WTC11 (cell line): ENCODE results near the gene TSEN54. TPM values are rescaled to one million over a fixed set of nuclear protein-coding genes. Genes with fewer than 3 reads are reported as not detected.

ENCODE experiments used
- E2F4 ChIP-seq: sonication (generic); formaldehyde crosslinking; IDR thresholded peaks from 2 replicates; pipeline ENCODE4 v1.8.1; 2022; ENCODE audit warnings: low read depth, mild to moderate bottlenecking, moderate library complexity, missing genetic modification reagents, borderline replicate concordance
- EMX1 ChIP-seq: fragments of 250-450 bp; sonication (Bioruptor Pico); IDR thresholded peaks from 2 replicates; pipeline ENCODE4 v1.8.0; 2021; ENCODE audit warnings: mild to moderate bottlenecking
- ESRRA ChIP-seq: sonication (generic); formaldehyde crosslinking; IDR thresholded peaks from 2 replicates; pipeline ENCODE4 v1.8.1; 2022; ENCODE audit warnings: mild to moderate bottlenecking, missing genetic modification reagents, borderline replicate concordance
- ETV6 ChIP-seq: sonication (generic); formaldehyde crosslinking; IDR thresholded peaks from 2 replicates; pipeline ENCODE4 v1.8.1; 2022; ENCODE audit warnings: mild to moderate bottlenecking, missing genetic modification reagents
- FOXJ3 ChIP-seq: sonication (generic); formaldehyde crosslinking; IDR thresholded peaks from 2 replicates; pipeline ENCODE4 v1.9.0; 2021; ENCODE audit warnings: missing genetic modification reagents, mild to moderate bottlenecking, borderline replicate concordance
- FOXP4 ChIP-seq: sonication (generic); formaldehyde crosslinking; IDR thresholded peaks from 2 replicates; pipeline ENCODE4 v1.8.0; 2022; ENCODE audit warnings: mild to moderate bottlenecking, missing genetic modification reagents
- GRHL2 ChIP-seq: fragments of 250-450 bp; sonication (Bioruptor Pico); IDR thresholded peaks from 2 replicates; pipeline ENCODE4 v1.8.0; 2022; ENCODE audit warnings: mild to moderate bottlenecking, moderate library complexity; ENCODE audit not compliant: insufficient replicate concordance, severe bottlenecking
- HMGXB4 ChIP-seq: sonication (generic); formaldehyde crosslinking; IDR thresholded peaks from 2 replicates; pipeline ENCODE4 v1.8.1; 2023; ENCODE audit warnings: mild to moderate bottlenecking, moderate library complexity, missing genetic modification reagents
- JUN ChIP-seq: sonication (generic); formaldehyde crosslinking; IDR thresholded peaks from 2 replicates; pipeline ENCODE4 v1.8.0; 2023; ENCODE audit warnings: mild to moderate bottlenecking, missing genetic modification reagents
- KAT7 ChIP-seq: sonication (generic); formaldehyde crosslinking; IDR thresholded peaks from 2 replicates; pipeline ENCODE4 v1.8.1; 2023; ENCODE audit warnings: missing genetic modification reagents, mild to moderate bottlenecking, borderline replicate concordance
- MAX ChIP-seq: sonication (generic); formaldehyde crosslinking; IDR thresholded peaks from 2 replicates; pipeline ENCODE4 v1.8.0; 2022; ENCODE audit warnings: mild to moderate bottlenecking, missing genetic modification reagents
- NFATC4 ChIP-seq: fragments of 250-450 bp; sonication (Bioruptor Pico); IDR thresholded peaks from 2 replicates; pipeline ENCODE4 v1.9.0; 2021; ENCODE audit warnings: mild to moderate bottlenecking
- NFYB ChIP-seq: sonication (generic); formaldehyde crosslinking; conservative IDR thresholded peaks from 2 replicates; pipeline ENCODE4 v1.8.0; 2022; ENCODE audit warnings: low read depth, missing genetic modification reagents
- OVOL2 ChIP-seq: fragments of 250-450 bp; sonication (Bioruptor Pico); IDR thresholded peaks from 2 replicates; pipeline ENCODE4 v1.9.0; 2021; ENCODE audit warnings: mild to moderate bottlenecking, borderline replicate concordance
- PRRX2 ChIP-seq: fragments of 250-450 bp; sonication (Bioruptor Pico); IDR thresholded peaks from 2 replicates; pipeline ENCODE4 v1.8.0; 2021; ENCODE audit warnings: mild to moderate bottlenecking
- RELA ChIP-seq: sonication (generic); formaldehyde crosslinking; IDR thresholded peaks from 2 replicates; pipeline ENCODE4 v1.8.1; 2022; ENCODE audit warnings: missing genetic modification reagents, mild to moderate bottlenecking, borderline replicate concordance
- SMAD3 ChIP-seq: sonication (generic); formaldehyde crosslinking; IDR thresholded peaks from 2 replicates; pipeline ENCODE4 v1.8.0; 2022; ENCODE audit warnings: missing genetic modification reagents, mild to moderate bottlenecking, borderline replicate concordance
- TCF7 ChIP-seq: sonication (generic); formaldehyde crosslinking; IDR thresholded peaks from 2 replicates; pipeline ENCODE4 v1.8.0; 2022; ENCODE audit warnings: mild to moderate bottlenecking, low read depth, missing genetic modification reagents, moderate library complexity
- TEAD1 ChIP-seq: sonication (generic); formaldehyde crosslinking; IDR thresholded peaks from 2 replicates; pipeline ENCODE4 v1.8.0; 2022; ENCODE audit warnings: mild to moderate bottlenecking, missing genetic modification reagents
- TP53 ChIP-seq: sonication (generic); formaldehyde crosslinking; IDR thresholded peaks from 2 replicates; pipeline ENCODE4 v1.8.1; 2023; ENCODE audit warnings: mild to moderate bottlenecking, missing genetic modification reagents
- USF1 ChIP-seq: sonication (generic); formaldehyde crosslinking; IDR thresholded peaks from 2 replicates; pipeline ENCODE4 v1.8.0; 2022; ENCODE audit warnings: mild to moderate bottlenecking, missing genetic modification reagents
- USF2 ChIP-seq: sonication (generic); formaldehyde crosslinking; IDR thresholded peaks from 2 replicates; pipeline ENCODE4 v1.8.1; 2023; ENCODE audit warnings: mild to moderate bottlenecking, missing genetic modification reagents, moderate library complexity
- ZNF281 ChIP-seq: sonication (generic); formaldehyde crosslinking; IDR thresholded peaks from 2 replicates; pipeline ENCODE4 v1.8.0; 2023; ENCODE audit warnings: mild to moderate bottlenecking, missing genetic modification reagents
- ZNF425 ChIP-seq: fragments of 250-450 bp; sonication (Bioruptor Pico); conservative IDR thresholded peaks from 2 replicates; pipeline ENCODE4 v1.9.0; 2021; ENCODE audit warnings: mild to moderate bottlenecking
- total RNA-seq: library from RNA; stranded (reverse); gene quantifications from 3 replicates; pipeline ENCODE4 v1.2.3, GENCODE V29; 2021

The TSEN54 gene
- total RNA-seq, 1 experiment from 2014 or later = 53.4 TPM

- TF ChIP-seq E2F4 (CRISPR knock-in tag) = no peak
- 0 out of 2 replicates have a peak, but pooled peaks have one; percentile 29 for TF ChIP-seq ESRRA
- 0 out of 2 replicates have a peak, but pooled peaks have one; percentile 81 for TF ChIP-seq KAT7 (CRISPR knock-in tag)
- no peak for TF ChIP-seq GRHL2 (CRISPR knock-in tag)
- no peak for TF ChIP-seq NFATC4 (CRISPR knock-in tag)
- TF ChIP-seq HMGXB4 = peak; percentile 79
- peak; percentile 67; the same call in 1 of the 2 replicates for TF ChIP-seq FOXP4
- peak; percentile 67; the same call in 1 of the 2 replicates for TF ChIP-seq TP53 (CRISPR knock-in tag)
- no peak for TF ChIP-seq OVOL2 (CRISPR knock-in tag)
- TF ChIP-seq MAX (CRISPR knock-in tag) = peak; percentile 62; the same call in 1 of the 2 replicates
- TF ChIP-seq FOXJ3 (CRISPR knock-in tag) = no peak
- TF ChIP-seq USF2 (CRISPR knock-in tag) = 0 out of 2 replicates have a peak, but pooled peaks have one; percentile 6
- TF ChIP-seq PRRX2 (CRISPR knock-in tag) = no peak
- TF ChIP-seq EMX1 = no peak
- TF ChIP-seq TCF7 (CRISPR knock-in tag) = no peak
- TF ChIP-seq TEAD1 (CRISPR knock-in tag) = peak; percentile 80
- no peak for TF ChIP-seq ZNF281 (CRISPR knock-in tag)
- no peak for TF ChIP-seq ZNF425 (CRISPR knock-in tag)
- TF ChIP-seq SMAD3 (CRISPR knock-in tag) = no peak
- peak; percentile 47; the same call in 1 of the 2 replicates for TF ChIP-seq USF1 (CRISPR knock-in tag)
- TF ChIP-seq JUN = 0 out of 2 replicates have a peak, but pooled peaks have one; percentile 30
- peak; percentile 79 for TF ChIP-seq ETV6 (CRISPR knock-in tag)
- peak; percentile 41 for TF ChIP-seq NFYB (CRISPR knock-in tag)
- no peak for TF ChIP-seq RELA (CRISPR knock-in tag)
Observed at GRCh38 chr17:75524970-75525805, 8.9 kb downstream of the TSEN54 start, which contains the start of gene LLGL2 (continued).
